GM10266 (cell line): Measurements from ENCODE around the gene CD68.

Experiments used
- DNase-seq: peaks from one replicate; pipeline ENCODE4 v3.0.0; 2012; ENCODE audit errors: extremely low spot score
- TF ChIP-seq, protein P1 (sequence below): IDR thresholded peaks from 2 replicates; pipeline ENCODE4 v1.5.1; 2012; ENCODE audit warnings: mild to moderate bottlenecking, low read depth; ENCODE audit not compliant: control insufficient read depth, insufficient read depth; ENCODE audit errors: missing control alignments

The CD68 gene

DNA sequence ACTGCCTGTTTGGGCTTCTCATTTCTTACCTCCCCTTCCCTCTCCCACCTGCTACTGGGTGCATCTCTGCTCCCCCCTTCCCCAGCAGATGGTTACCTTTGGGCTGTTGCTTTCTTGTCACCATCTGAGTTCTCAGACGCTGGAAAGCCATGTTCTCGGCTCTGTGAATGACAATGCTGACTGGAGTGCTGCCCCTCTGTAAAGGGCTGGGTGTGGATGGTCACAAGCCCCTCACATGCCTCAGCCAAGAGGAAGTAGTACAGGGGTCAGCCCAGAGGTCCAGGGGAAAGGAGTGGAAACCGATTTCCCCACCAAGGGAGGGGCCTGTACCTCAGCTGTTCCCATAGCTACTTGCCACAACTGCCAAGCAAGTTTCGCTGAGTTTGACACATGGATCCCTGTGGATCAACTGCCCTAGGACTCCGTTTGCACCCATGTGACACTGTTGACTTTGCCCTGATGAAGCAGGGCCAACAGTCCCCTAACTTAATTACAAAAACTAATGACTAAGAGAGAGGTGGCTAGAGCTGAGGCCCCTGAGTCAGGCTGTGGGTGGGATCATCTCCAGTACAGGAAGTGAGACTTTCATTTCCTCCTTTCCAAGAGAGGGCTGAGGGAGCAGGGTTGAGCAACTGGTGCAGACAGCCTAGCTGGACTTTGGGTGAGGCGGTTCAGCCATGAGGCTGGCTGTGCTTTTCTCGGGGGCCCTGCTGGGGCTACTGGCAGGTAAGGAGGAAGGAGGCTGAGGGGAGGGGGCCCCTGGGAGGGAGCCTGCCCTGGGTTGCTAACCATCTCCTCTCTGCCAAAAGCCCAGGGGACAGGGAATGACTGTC is at the start of gene CD68:
TSS of gene CD68 (plus strand) at position 638 of the 833 bp plus-strand sequence. CDS start at position 678, 40 bp downstream.
- DNase-seq: peak; percentile 77
- TF ChIP-seq, protein P1, sequence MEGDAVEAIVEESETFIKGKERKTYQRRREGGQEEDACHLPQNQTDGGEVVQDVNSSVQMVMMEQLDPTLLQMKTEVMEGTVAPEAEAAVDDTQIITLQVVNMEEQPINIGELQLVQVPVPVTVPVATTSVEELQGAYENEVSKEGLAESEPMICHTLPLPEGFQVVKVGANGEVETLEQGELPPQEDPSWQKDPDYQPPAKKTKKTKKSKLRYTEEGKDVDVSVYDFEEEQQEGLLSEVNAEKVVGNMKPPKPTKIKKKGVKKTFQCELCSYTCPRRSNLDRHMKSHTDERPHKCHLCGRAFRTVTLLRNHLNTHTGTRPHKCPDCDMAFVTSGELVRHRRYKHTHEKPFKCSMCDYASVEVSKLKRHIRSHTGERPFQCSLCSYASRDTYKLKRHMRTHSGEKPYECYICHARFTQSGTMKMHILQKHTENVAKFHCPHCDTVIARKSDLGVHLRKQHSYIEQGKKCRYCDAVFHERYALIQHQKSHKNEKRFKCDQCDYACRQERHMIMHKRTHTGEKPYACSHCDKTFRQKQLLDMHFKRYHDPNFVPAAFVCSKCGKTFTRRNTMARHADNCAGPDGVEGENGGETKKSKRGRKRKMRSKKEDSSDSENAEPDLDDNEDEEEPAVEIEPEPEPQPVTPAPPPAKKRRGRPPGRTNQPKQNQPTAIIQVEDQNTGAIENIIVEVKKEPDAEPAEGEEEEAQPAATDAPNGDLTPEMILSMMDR: no peak

GRCh38 chr17:7530023-7530900 is 49.2 kb upstream of the CD68 start:
- TF ChIP-seq, protein P1: no peak
- no peak for DNase-seq

DNA sequence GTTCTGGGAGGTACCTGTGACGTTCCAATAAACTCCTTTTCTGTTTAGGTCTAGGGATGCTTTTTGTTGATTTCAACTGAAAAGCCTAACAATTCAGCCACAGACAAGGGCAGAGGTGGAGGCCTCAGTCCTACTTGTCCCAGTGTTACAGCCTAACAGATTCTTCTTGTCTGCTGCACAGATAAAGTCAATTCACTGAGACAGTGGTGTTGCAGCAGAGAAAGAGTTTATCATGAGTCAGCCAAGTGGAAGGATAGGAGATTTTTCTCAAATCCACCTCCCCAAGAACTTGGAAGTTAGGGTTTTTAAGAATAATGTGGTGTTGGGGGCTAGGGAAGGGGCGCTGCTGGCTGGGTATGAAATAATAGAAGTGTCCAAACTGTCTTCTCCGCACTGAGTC is 41.4 kb upstream of the CD68 start:
- no peak for DNase-seq
- TF ChIP-seq, protein P1: no peak

DNA sequence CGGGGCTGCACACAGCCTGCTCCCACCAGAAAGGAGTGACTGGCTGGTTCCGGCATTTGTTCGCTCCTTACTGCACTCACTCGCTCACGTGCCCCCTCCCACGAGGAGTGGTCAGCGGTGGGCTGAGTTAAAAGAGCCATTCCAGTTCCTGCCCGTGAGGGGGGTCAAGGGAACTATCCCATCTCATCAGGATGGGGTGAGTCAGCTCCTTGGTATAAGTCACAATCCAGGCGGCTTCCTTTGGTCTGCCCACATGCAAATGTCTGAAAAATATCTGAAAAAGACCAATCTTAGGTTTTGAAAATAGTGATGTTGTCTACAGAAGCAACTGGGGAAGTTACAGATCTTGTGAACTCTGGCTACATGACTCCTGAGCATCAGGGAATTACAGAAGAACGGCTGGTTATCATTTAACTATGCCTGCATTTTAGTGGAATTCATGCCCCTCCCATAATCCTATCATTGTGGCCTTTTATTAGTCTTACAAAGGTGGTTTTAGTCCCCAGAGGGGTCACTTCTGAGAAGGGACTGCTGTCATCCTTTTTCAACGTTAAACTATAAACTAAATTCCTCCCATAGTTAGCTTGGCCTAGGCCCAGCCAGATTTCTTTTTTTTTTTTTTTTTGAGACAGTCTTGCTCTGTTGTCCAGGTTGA is 40.4 kb upstream of the CD68 start:
- TF ChIP-seq, protein P1: no peak
- DNase-seq: no peak

DNA sequence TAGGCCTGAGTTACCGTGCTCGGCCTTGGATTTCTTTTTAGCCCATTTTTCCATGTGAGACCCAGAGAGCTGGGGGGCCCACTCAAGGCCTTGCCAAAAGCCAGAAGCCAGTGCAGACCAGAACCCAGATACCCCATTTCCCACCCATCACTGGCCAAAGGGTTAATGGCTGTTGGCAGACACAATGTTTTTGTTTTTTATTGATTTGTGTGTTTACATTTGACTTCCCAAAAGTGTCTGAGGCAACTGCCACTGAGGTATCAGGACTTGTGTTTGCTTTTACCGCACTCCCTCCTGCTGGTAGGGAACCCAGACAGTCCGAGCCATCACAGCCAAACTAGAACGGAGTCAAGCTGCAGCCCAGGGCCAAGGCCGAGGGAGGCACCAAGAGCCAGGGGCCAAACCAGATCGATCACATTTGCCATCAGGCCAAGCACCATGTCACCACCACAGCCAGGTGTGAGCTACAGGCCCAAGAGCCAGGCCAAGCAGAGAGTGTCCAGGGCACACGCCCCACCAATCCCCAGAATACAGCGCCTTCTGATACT is 38.3 kb upstream of the CD68 start:
- TF ChIP-seq, protein P1: no peak
- no peak for DNase-seq

DNA sequence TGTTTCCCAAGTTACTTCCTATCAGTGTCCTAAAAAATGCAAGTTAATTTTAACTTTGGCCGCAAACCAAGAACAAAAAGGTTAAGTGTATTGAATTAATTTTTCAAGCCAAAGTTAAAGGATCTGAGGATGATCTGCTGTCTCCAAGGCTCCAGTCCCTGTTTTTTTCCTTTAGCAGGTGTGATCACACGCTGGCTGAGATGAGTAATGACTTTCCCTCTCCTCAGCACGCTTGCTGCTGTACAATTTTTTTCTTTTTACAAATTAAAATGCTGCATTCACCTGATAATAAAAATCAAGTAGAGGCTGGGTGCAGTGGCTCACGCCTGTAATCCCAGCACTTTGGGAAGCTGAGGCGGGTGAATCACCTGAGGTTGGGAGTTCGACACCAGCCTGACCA is 34.5 kb upstream of the CD68 start:
- TF ChIP-seq, protein P1: no peak
- DNase-seq: no peak
